HepG2 (cell line): Measurements from ENCODE around the gene PRSS53. TPM values are rescaled to one million over a fixed set of nuclear protein-coding genes. Genes with fewer than 3 reads are reported as not detected.

Experiments used
- HOMEZ ChIP-seq: IDR thresholded peaks from 2 replicates; pipeline ENCODE4 v1.6.1; 2016; ENCODE audit warnings: low read depth
- MAFK ChIP-seq, 2 experiments: IDR thresholded peaks in 1 of 2; conservative IDR thresholded peaks in 1 of 2; 2 replicates each; pipeline ENCODE4 v1.6.1; 2011; ENCODE audit warnings: improper control_type of control experiment in 2 of 2, low read length in 2 of 2
- MIER2 ChIP-seq: IDR thresholded peaks from 2 replicates; pipeline ENCODE4 v1.6.1; 2016; ENCODE audit warnings: missing biosample characterization, missing genetic modification reagents
- MTF2 ChIP-seq: sonication (generic); formaldehyde crosslinking; IDR thresholded peaks from 2 replicates; pipeline ENCODE4 v1.5.0; 2020; ENCODE audit warnings: missing genetic modification reagents, borderline replicate concordance
- NR2F1 ChIP-seq, 2 experiments: fragments of 450-650 bp in 1 of 2; formaldehyde crosslinking in 1 of 2; IDR thresholded peaks; 2 replicates each; pipeline versions ENCODE4 v1.5.0 to v1.6.1; 2016 to 2020; ENCODE audit warnings: mild to moderate bottlenecking in 1 of 2, missing compliant biosample characterization in 1 of 2, missing genetic modification reagents in 1 of 2, moderate library complexity in 1 of 2
- SNRNP70 ChIP-seq: fragments of 200-400 bp; formaldehyde crosslinking; IDR thresholded peaks from 2 replicates; pipeline ENCODE4 v1.6.1; 2017; ENCODE audit warnings: mild to moderate bottlenecking, low read depth, low read length, moderate library complexity
- SOX5 ChIP-seq: IDR thresholded peaks from 2 replicates; pipeline ENCODE4 v1.6.1; 2016; ENCODE audit warnings: borderline replicate concordance
- USF2 ChIP-seq, 2 experiments: sonication (generic) in 1 of 2; formaldehyde crosslinking in 1 of 2; IDR thresholded peaks; 2 replicates each; pipeline versions ENCODE4 v1.5.1 to v1.6.1; 2011 to 2020; ENCODE audit warnings: borderline replicate concordance in 1 of 2, low read depth in 1 of 2, low read length in 1 of 2, mild to moderate bottlenecking in 1 of 2, missing genetic modification reagents in 1 of 2, moderate library complexity in 1 of 2
- ZBTB10 ChIP-seq: sonication (generic); formaldehyde crosslinking; IDR thresholded peaks from 2 replicates; pipeline ENCODE4 v1.4.0; 2020; ENCODE audit warnings: missing genetic modification reagents, borderline replicate concordance
- ZFP36L2 ChIP-seq: sonication (generic); formaldehyde crosslinking; IDR thresholded peaks from 2 replicates; pipeline ENCODE4 v1.4.0; 2020; ENCODE audit warnings: missing genetic modification reagents
- ZNF18 ChIP-seq: sonication (generic); formaldehyde crosslinking; IDR thresholded peaks from 2 replicates; pipeline ENCODE4 v1.8.0; 2022; ENCODE audit warnings: mild to moderate bottlenecking, missing genetic modification reagents; ENCODE audit not compliant: insufficient replicate concordance
- ZNF34 ChIP-seq: sonication (generic); formaldehyde crosslinking; IDR thresholded peaks from 2 replicates; pipeline ENCODE4 v1.4.0; 2020; ENCODE audit warnings: mild to moderate bottlenecking, missing genetic modification reagents, borderline replicate concordance
- ZNF512B ChIP-seq: sonication (generic); formaldehyde crosslinking; IDR thresholded peaks from 2 replicates; pipeline ENCODE4 v1.5.1; 2020; ENCODE audit warnings: missing genetic modification reagents, mild to moderate bottlenecking, borderline replicate concordance
- ZNF746 ChIP-seq: sonication (generic); formaldehyde crosslinking; IDR thresholded peaks from 2 replicates; pipeline ENCODE4 v1.8.0; 2022; ENCODE audit warnings: mild to moderate bottlenecking, missing genetic modification reagents
- ZSCAN30 ChIP-seq: sonication (generic); formaldehyde crosslinking; IDR thresholded peaks from 2 replicates; pipeline ENCODE4 v1.5.0; 2020; ENCODE audit warnings: mild to moderate bottlenecking, missing genetic modification reagents
- polyA plus RNA-seq, 8 experiments: library from polyadenylated mRNA; depleted of rRNA in 3 of 8; stranded (reverse) in 7 of 8; unstranded in 1 of 8; fragments of >200 nt; fragmentation: Illumina TruSeq in 4 of 8; extraction: Trizol in 4 of 8; gene quantifications; 2 replicates each; pipeline versions ENCODE4 v1.2.1 to v1.2.3, GENCODE V29; 2011 to 2016; ENCODE audit warnings: low read depth in 4 of 8, missing spikeins in 1 of 8, mixed read lengths in 1 of 8; ENCODE audit not compliant: insufficient read depth in 1 of 8
- total RNA-seq, 5 experiments: library from RNA; depleted of rRNA; stranded (reverse); fragments of >200 nt; fragmentation: Illumina TruSeq; extraction: Trizol; gene quantifications; 2 replicates each; pipeline ENCODE4 v1.2.3, GENCODE V29; 2016; ENCODE audit warnings: low read depth in 1 of 5

The PRSS53 gene
- total and polyA plus RNA-seq, 2 of the 13 experiments (the other 11 are each of a cell fraction or from before 2014, with no cell fraction given) = 2.2 to 7.4 TPM

- TF ChIP-seq ZNF512B (CRISPR knock-in tag) (no peak), ZNF34 (CRISPR knock-in tag) (no peak), ZBTB10 (CRISPR knock-in tag) (no peak), ZNF18 (CRISPR knock-in tag) (peak; percentile 83), SNRNP70 (no peak), ZSCAN30 (CRISPR knock-in tag) (peak; percentile 89), ZFP36L2 (CRISPR knock-in tag) (no peak), USF2 (IDR thresholded peaks at IDR 0.05; ENCODE audit: low read depth, low read length) (no peak), USF2 (CRISPR knock-in tag; IDR thresholded peaks at IDR 0.05; ENCODE audit: borderline replicate concordance) (no peak), MAFK (conservative IDR thresholded peaks at IDR 0.05 in 1 of 2, IDR thresholded peaks at IDR 0.05 in 1 of 2; ENCODE audit: low read length in 2 of 2) (no peak), SOX5 (CRISPR knock-in tag) (peak; percentile 38; the same call in 1 of the 2 replicates), MTF2 (CRISPR knock-in tag) (no peak), ZNF746 (CRISPR knock-in tag) (no peak; the same call in 1 of the 2 replicates), NR2F1 (CRISPR knock-in tag; IDR thresholded peaks at IDR 0.05) (no peak), MIER2 (no peak), HOMEZ (CRISPR knock-in tag) (peak; percentile 26; the same call in 1 of the 2 replicates)
These were observed 54.8 kb downstream of the PRSS53 start (continued) for GRCh38 chr16:31033709-31034492.
